GM18499 (cell line): ENCODE results near the gene CHADL.
"Not testable (repeated sequence)": the region's sequence is repeated elsewhere in the genome, so short reads cannot be mapped to it uniquely, and the experiment has no call there.

Experiments used
- ATAC-seq: cut with Tn5 transposase; IDR thresholded peaks from one replicate; pipeline ENCODE4 v1.9.1; 2021; ENCODE audit warnings: moderate number of reproducible peaks; ENCODE audit not compliant: insufficient read depth, unreplicated experiment

Gene CHADL

GRCh38 chr22:41240377-41241132 lies at the start of gene CHADL:
Gene CHADL (minus strand): TSS chr22:41240931. CDS start chr22:41240881, 50 bp downstream.
- no peak for ATAC-seq

GRCh38 chr22:41289671-41290070 lies 48.9 kb upstream of the CHADL start:
- no peak for ATAC-seq

- no peak for ATAC-seq
Measured at GRCh38 chr22:41288245-41288946, 47.7 kb upstream of the CHADL start.

GRCh38 chr22:41286639-41287091 lies 45.9 kb upstream of the CHADL start:
- ATAC-seq = peak; percentile 3

- peak; percentile 78 for ATAC-seq
Measured at GRCh38 chr22:41285820-41286638, 45.3 kb upstream of the CHADL start, which contains the start of gene RANGAP1. Gene RANGAP1 (minus strand): TSS chr22:41286187. CDS start chr22:41281044, 5,143 bp downstream.

- no peak for ATAC-seq
Measured at GRCh38 chr22:41285441-41285819, 44.7 kb upstream of the CHADL start.

DNA sequence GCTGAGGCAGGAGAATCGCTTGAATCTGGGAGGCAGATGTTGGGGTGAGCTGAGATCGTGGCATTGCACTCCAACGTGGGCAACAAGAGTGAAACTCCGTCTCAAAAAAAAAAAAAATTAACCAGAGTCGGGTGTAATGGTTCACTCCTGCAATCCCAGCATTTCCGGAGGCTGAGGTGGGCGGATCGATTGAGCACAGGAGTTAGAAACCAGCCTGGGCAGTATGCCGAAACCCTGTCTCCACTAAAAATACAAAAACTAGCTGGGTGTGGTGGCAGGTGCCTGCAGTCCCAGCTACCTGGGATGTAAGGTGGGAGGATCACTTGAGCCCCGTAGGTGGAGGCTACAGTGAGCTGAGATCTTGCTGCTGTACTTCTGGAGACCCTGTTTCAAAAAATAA lies 43.7 kb upstream of the CHADL start:
- ATAC-seq = no peak

DNA sequence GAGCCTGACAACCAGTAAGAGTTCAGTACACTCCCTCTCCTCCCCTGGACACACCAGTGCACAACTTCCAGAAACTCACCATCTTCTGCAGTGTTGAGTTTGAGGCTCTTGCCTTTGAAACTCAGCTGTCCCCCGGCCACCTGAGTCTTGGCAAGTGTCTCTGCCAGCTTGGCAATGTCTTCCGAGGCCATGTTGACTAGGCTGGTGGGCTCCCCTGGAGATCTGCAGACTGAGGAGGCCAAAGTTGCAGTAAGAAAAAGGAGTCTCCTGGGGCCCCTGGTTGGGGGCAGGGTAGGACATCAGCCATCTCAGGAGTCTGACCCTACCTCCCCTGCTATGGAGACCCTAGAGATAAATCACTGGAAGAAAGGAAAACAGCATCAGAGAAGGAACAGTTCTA lies 40.1 kb upstream of the CHADL start:
- no peak for ATAC-seq

DNA sequence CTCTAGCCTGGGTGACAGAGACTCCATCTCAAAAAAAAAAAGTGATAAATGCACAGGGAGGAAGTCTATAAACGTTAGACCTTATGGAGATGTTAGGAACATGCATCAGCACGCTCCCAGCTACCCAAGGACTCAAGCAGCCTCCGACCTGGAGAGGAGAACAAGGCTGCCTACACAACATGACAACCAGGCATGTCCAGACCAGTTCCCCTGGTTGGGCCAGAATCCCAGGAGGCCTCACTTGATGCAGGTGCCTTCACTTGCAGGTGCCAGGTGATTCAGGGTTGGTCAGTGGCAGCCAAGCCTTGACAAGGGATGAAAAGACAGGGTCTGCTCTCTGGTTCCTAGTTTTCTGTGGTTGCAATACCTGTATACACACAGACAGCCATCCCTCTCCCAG lies 39.3 kb upstream of the CHADL start:
- no peak for ATAC-seq

DNA sequence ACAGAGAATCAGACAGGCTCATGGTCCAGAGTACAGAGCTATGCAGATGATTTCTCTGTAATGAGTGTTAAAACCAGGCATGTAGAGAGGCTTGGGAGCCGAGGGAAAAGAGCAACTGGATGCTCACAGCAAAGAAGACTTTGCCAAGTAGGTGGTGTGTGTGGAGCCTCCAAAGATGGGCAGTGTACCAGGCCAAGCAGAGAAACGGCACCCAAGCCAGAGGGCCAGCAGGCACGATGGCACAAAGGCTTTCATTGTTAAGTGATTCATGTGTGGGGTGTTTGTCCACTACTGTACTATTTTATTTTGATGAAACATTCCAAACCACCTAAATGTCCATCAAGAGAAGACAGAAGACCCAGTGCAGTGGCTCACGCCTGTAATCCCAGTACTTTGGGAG lies 34.1 kb upstream of the CHADL start:
- ATAC-seq = no peak

GRCh38 chr22:41273128-41273527 lies 32.4 kb upstream of the CHADL start:
- no peak for ATAC-seq

- ATAC-seq = no peak
Measured at GRCh38 chr22:41271787-41272186, 31.1 kb upstream of the CHADL start.

DNA sequence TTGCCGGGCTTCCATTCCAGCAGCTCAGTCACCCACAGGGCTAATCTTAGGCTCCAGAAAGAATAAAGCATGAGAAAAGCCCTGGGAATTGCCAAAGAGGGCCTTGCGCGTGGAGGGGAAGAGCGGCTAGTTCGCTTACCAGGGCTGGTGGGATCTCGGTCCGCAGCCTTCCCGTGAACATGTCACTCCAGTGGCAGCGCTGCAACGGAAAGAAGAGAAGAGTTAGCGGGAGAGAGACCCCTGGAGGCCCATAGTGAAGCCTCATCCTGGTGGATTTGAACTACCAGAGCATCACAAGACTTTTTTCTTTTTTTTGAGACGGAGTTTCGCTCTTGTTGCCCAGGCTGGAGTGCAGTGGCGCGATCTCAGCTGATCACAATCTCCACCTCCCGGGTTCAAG lies 27.2 kb upstream of the CHADL start:
- no peak for ATAC-seq

DNA sequence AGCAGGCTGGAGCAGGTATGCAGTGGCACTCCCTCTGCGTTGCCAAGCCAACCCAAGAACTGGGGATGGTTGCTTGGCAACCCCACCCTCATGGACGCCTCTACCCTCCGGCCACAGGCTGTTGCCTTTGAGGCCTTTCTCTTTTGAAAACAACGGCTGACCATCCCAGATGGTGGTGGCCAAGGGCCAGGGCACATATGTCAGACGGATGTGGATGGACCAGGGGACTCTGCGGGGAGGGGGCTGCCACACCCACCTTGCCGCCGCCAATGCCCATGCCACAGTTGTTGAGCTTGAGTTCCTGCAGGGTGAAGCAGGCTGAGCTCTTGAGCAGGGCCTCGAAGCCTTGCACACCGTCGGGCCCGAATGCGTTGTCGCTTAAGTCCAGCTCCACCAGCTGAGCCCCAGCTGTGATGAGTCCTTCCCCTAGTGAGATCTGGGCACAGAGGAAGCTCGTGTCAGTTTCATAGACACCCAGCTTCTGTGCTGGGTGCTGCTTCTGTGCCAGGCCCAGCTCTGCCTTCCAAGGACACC lies 23.7 kb upstream of the CHADL start:
- no peak for ATAC-seq

DNA sequence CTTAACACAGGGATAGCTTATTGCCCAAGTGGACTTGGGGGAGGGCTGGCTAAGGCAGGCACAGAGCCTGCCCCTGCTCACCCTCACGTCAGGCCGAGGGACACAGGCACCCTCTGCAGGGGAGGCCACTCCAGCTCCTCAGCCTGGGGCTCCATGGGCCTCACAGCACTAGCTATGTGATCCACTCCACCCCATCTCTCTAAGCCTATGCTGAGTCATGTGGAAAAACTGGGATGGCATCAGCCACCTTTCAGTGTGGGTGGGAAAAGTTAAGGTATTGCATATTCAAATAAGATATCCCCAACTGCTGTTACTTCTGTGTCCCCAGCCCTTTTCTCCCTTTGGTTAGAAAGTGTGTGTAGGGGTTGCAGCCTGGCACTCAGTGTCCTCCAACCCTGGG lies 23.0 kb upstream of the CHADL start:
- no peak for ATAC-seq

GRCh38 chr22:41262250-41262765 lies 21.6 kb upstream of the CHADL start:
- ATAC-seq = no peak

DNA sequence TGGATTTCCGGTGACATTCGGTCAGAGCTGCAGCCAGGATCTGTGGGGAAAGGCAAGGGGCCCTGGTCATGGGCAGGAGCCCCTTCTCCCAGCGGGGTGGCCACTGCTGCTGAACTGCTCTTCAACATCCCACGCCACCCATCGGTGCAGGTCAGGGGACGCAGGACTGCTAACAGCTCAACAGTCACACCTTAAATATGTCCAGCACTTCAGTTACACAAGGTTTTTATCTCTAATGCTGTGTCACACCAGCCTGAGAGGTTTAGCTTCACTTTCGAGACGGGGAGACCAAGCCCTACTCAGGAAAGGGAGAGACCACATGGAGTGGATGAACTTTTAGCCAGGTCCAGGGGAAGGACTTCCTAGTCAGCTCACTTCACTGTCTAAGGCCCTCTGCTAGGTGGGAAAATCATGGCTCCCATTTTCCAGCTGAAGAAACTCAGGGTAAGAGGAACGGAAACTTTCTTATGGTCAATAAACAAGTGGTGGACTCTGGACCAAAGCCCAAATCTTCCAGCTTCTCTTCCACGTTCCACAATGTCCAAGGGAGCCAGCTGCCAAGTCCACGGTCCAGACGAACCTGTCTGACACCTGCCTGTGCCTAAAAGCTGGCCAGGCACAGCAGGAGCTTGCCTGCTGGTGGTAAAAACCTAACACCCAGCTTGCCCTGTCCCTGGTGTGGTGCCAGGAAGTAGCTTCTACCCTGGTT lies 21.0 kb upstream of the CHADL start:
- no peak for ATAC-seq

DNA sequence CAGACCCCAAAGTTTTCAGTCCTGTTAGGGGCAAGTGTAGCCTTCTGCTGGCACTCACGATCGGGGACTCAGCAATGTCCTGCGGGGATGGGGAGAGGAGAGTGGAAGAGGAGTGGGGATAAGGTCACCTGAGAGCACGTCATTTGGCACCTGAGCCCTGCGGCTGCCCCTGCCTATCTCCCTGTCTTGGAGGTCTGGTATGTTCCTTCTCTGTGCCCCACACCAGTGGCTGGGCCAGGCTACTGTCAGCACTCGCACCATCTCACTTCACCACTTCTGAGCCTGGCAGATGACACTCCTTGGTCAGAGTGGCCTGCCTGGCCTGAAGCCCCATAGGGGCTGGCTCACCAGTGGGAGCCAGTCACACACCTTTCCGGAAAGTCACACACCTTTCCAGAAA lies 20.1 kb upstream of the CHADL start:
- no peak for ATAC-seq

GRCh38 chr22:41259756-41260155 lies 19.0 kb upstream of the CHADL start:
- ATAC-seq = not testable (repeated sequence)

DNA sequence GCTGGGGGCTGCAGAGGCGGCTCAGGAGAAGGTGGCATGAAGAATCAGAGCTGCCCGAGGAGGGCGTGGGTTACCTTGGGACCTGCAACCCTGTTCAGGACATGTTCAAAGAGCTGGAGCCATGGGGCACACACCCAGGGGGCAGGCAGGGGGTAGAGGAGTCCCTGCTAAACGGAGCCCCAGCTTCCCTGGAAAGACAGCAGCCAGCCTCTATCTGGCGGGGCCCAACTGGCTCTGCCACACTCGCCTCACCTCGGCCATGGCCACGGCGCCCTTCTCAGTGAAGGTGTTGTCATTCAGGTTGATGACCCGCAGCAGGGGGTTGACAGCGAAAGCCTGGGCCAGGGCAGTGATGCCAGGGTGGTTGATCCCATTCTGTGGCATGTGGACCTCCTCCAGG lies 17.0 kb upstream of the CHADL start:
- no peak for ATAC-seq
